IPS-NIHi11 (cell line): ENCODE measurements around the gene PPP1R14C.

Source experiments
- DNase-seq: peaks from one replicate; pipeline ENCODE4 v3.0.0; 2012; ENCODE audit warnings: mixed read lengths, low spot score

The PPP1R14C gene

DNA sequence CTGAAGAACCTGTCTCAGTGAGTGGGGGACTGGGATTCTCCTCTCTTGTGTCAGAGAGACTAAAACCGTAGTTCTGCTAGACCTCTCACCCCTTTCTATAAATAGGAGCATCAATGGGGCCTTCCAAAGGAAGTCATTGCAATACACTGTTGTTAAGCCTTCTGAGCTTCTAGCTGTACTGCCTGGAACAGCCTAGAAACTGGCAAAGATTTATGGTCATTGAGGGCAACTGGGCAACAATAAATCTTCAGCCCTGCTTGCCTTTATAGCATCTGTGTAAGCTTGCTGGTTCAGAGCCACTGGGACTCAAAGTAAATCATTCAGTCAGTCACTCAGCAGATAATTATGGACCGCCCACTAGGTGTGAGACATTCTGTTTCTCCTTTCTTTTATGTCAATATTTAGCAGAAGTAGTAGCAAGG, 53.2 kb downstream of the PPP1R14C start:
- DNase-seq = no peak

DNA sequence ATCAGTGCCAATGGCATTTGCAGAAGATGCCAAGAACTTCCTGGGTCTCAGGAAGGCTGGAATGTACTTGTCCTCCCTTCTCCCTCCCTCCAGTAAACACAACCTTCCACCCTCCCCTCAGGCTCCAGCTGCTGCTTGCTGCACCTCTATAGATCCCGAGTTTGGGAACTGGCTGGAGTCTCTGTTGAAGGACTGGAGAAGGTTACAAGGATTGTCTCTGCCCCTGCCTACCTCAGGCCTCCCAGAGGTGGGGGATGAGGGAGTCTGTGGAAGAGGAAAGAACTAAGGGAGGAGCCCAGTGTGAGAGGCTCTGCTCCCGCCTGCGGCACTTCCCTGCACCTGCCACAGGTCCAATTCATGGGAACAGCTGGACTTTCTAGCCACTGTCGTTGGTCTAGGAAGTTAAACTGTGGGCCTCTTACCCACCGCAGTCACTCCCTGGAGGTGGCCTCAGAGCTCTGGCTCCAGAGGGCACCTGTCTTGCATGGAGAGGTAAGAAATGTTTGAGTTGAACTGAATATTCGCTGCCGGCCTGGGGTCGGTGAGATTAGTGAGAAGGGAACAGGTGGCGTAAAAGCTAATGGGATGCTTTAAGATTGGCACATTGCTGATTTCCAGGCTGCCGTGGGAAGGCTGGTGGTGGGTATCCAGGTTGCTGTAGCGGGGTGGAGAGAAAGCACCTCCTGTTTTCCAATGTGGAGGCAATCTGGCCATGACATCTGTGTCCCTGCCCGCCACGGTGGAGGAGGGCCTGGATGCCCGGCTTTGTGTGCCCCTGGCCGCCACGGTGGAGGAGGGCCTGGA, 54.3 kb downstream of the PPP1R14C start:
- no peak for DNase-seq

DNA sequence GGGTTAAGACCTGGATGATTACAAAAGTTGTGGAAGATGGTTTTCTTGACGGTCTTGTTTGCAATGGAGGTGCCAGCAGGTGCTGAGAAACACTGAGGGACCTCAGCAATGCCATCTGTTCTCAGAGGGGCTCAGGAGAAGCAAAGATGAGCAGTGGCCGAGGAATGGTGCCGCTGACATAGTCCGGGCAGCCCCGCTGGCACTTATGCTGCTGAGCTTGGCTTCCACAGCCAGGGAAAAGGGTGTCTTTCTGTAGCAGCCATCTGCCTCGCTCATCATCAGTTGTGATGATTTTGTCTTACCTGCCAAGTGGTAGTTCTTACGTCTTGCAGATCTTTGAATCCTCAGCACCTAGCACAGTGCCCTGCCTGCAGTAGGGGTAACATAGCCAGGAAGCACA, 55.7 kb downstream of the PPP1R14C start:
- no peak for DNase-seq

DNA sequence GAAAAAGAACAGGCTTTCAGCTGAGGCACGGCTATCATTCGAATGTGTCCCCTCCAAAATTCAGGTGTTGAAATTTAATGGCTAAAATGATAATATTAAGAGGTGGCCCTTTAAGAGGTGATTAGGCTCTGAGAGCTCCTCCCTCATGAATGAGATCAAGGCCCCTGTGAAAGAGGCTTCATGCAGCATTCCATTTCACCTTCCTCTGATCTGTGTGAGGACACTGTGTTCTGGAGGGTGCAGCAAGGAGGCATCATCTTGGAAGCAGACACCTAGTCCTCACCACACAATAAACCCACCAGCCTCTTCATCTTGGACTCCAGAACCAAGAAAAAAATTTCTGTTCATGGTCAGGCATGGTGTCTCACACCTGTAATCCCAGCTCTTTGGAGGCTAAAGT, 56.4 kb downstream of the PPP1R14C start:
- DNase-seq = no peak

DNA sequence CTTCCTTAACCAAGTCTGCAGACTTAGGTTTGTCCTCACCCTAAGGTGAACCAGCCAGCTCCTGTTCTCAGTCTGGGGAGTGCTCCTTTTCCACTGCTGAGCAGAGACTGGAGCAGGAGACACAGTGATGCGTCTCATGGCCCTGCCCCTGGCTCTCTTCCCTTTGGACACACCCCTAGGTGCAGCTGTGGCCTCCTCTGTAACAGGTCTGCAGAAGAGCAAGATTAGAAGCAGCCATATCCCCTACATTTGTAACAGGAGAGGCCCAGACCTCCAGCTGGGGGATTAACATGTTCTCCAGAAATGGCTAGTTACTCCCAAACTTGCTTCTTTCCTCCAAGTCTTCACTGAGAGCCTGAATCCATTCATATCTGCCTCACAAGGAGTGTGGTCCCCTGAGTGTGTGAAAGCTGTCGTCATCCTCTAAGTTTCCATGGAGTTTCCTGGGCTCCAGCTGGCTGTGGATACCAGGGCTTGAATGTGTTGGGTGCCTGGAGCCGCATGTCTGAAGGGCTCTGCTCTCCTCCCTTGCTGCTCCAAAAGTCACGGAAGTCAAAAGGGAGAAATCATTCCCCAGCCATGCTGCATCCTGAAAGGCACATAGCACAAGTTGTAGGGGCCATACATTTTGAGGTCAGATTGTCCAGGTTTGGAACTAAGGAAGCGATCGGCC, 57.7 kb downstream of the PPP1R14C start:
- DNase-seq = no peak

DNA sequence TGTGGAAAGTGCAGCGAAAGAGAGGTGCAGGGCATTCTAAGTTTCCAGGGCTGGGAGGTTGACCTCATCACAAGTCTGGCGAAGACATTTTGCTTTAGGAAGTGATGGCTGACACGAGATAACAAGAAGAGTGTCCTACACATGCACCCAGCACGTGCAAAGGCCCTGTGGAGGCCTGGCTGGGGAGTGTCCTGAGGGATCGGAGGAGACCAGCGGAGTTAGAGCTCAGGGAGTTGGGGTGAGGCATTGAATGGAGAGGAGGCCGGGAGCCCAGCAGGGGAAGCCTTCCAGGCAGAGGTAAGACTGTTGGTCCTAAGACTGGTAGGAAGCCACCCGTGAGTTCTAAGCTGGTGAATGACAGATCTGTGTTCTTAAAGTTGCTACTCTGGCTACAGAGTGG, 58.4 kb downstream of the PPP1R14C start:
- DNase-seq = no peak

DNA sequence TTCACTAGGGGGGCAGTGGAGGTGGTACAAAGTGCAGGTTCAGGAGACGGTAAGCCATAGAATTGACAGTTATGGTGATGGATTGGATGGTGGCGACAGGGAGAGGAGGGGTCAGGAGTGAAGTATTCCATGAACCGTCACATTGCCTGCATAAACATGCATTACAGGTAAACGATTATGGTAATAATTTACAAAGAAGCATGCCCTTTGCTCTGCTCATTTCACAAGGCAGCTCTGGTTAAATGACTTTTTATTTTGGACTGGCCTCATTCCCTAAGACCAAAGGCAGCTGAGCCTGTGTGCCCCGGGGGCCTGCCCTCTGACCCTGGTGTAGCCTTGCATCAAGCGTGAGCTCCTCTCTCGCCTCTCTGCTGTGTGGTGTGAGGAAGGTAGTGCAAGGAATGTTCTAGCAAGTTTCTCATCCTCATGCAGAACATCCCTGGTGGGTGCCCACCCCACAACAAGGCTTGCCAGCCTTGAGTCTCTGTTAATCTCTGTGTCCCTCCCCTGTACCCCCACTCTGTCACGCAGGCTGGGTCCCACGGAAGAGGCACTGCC, 59.0 kb downstream of the PPP1R14C start:
- no peak for DNase-seq

DNA sequence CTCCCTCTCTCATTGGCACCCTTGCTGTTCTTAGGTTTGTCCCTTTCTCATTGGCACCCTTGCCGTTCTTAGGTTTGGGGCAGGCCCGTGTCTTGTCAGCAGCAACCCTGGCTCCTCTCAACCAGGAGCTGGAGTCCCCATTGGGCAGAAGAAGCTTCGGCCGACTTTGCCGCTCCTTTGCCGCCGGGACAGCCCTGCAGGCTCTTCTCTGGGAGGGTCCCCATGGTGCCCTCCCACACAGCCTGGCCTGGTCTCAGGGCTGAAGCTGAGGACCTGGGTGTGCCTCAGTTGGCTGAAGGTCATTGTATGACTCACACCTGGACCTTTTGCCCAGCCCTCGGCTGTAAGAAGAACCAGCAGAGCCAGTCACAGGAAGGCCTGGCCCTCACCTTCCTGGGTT, 59.6 kb downstream of the PPP1R14C start:
- no peak for DNase-seq

DNA sequence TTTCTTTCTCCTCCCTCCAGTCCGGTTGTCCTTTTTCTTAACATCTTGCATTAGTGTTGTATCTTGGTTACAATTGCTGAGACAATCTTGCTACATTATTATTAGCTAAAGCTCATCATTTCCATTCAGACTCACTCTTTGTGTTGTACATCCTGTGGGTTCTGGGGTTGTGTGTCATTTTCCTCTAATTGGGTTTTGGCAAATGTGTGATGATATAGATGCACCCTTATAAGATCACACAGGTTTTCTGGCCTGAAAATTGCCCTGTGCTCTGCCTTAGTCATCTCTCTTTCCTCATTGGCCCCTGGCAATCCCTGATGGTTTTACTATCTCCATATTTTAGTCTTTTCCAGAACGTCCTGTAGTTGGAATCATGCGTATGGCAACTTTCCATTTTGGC, 60.1 kb downstream of the PPP1R14C start:
- no peak for DNase-seq

DNA sequence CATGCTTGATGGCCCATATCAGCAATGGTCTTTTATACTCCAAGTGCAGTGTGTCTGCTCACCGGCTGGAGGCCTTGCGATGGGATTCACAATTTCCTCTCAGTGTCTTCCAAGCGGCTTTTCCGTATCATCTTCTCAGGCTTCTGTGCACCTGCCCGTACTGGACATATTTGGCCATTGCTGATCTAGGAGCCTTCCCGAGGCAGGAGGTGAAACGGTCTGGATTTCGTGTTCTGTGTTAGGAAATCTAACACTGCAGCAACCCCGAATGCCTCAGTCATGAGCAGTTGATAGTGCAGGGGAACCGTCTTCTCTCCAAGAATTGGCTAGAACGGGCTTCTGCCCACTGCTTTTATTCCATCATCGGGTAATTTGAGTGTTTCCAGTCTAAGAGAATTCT, 60.5 kb downstream of the PPP1R14C start:
- no peak for DNase-seq

DNA sequence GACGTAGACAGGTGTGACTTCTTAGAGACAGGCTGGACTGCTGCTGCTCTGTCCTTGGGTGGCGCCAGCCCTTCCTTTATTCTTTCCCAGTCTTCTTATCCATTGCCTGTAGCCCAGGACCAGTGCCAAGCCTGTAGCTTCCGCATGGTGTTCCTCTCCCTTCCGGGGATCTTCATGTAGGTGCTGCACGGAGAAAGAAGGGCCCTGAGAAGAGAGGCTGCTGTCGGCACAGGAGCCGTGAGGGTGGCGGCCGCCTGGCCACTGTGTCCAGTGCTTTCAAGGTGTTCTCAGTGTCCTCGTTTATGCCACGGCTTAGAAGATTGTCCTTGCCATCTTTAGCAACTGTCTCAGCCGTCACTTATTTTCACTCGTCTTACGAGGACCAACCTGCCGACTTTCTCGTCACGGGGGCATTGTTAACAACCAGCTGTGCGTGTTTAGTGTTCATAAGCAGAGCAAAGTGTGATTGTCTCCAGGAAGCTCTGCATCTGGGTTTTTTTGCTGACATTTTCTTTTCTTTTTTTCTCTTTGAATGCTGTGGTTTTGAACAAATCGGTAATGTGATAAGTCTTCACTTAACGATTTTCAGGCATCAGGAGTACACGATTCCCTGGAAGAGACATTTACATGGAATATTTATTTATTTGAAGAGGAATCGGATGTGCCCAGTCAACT, 61.2 kb downstream of the PPP1R14C start:
- no peak for DNase-seq

DNA sequence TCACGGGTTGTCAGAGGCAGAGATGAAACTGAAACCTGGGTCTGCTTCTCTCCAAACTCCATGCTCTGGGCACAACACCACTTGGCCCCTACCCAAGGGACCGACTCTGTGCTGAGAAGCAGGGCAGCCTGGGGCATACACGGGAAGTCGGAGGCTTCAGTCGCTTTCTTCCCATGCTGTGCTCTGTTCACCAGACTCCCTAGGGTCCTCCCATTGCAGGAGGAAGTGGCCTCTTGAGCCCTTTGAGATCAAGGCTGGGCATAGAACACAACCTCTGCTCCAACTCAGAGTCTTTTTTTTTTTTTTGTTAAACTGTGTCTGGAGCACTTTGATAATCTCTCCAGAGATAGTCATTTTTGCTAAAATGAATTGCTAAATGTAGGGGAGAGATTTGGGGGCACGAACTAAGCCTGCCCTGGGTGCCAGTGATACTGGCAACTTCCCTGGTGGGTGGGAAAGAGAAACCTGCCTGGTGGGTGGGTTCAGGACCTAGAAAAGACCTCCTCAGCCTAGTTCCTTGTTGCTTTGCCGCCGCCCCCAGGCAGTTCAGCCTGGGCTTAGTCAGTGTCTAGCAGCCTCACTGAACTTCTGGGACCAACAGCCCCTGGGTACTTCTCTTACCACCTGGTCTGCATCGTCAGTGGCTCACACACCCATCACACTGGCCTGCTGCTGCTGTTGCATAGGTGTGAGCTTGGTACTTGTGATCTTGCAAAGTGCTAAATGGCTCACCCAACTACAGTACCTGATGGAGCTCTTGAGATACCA, 62.0 kb downstream of the PPP1R14C start:
- DNase-seq = no peak

DNA sequence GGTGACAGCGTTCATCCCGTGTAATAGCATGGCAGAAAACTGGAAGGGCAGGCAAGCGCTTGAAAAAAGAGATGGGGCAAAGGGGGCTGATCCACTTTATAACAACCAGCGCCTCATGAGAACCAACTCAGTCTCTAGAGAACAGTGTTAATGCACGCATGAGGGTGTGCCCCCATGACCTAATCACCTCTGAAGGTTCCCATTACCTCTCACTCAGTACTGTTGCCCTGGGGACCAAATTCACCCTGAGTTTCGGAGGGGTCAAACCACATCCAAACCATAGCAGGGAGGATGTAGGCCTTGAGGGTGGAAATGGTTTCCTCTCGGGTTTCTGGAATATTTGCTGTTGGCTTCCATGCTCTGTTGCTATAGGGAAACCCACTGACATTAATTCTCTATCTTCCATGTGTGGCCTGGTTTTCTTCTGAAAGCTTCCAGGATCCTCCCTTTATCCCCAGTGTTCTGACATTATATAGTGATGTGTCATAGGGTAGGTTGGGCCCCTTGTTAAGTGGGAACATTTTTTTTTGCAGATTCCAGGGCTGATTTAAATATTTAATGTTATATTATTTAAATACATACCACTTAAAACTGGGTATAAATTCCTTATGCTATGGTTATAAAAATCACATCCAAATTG, 65.2 kb downstream of the PPP1R14C start:
- no peak for DNase-seq

DNA sequence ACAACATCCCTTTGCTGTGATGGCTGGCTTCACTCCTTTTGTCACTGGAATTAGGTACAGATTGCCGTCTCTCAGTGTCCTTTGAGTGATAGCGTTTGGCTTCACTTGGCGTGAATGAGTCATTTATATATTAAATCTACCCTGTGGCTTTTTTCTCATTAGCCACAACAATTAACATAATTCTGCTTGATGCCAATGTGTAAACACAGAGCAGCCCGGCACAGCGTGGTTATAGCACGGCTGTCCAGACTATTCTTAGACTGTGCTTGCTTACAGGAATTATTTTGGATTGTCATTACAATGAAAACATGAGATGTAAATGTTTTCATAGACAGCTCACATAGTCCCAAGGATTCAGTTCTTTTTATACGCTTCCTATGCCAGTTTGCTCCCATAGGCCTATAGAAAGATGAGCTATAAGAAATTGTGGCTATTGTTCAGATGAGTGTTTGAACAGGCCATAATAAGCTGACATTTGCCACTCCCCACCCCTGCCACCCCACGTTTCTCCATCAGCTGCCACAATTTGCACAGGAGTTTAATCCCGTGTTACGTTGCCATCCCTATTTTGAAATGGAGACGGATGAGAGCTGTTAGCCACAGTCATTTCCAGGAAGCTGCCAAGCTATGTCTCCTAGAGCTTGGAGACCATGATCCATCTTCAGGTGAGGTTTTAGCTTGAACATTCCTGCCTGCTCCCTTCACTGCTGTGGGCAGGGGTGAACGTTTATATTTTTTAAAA, 65.9 kb downstream of the PPP1R14C start:
- no peak for DNase-seq

DNA sequence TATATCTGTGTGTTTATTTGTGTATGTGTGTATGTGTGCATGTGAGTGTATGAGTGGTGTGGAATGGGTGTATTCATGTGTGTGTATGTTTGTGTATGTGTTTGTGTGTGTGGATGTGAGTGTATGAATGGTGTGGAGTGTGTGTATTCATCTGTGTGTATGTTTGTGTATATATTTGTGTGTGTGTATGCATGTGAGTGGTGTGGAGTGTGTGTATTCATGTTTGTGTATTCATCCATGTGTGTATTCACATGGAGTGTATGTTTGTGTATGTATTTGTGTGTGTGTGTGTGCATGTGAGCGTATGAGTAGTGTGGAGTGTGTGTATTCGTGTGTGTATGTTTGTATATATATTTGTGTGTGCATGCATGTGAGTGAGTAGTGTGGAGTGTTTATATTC, 66.6 kb downstream of the PPP1R14C start:
- no peak for DNase-seq

DNA sequence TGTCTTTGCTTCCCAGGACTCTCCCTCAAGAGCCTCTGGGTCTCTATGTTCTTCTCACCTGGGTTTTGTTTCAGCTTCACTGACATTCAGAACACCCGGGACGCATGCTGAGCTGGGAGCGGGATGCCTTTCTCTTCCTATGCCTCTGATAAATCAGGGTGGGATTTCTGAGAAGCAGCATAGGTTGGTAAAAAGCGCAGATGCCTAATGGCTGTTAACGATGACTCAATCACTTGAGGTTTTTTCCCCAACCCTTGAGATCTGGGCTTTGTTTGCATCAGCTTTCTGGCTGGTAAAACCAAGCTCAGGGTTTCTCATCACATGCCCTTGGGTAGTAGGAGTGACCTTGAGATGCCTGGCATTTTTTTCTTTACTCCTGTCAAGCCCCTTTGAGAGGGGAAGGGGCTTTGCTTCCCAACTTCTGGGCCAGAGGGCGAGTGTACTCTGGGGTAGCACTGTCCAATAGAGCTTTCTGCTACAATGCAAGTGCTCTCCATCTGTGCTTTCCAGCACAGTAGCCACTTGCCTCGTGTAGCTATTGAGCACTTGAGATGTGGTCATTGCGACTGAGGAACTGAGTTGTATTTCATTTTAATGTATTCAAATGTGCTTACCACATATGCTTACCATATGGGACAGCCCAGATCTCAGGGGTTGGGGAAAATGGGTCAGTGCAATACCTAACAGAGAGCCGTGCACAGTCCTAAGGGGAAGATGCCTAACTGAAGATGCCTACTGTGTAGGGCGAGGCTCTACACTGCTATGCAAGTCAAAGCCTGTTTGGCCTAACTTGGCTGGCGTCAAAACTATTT, 69.1 kb downstream of the PPP1R14C start:
- DNase-seq = no peak

DNA sequence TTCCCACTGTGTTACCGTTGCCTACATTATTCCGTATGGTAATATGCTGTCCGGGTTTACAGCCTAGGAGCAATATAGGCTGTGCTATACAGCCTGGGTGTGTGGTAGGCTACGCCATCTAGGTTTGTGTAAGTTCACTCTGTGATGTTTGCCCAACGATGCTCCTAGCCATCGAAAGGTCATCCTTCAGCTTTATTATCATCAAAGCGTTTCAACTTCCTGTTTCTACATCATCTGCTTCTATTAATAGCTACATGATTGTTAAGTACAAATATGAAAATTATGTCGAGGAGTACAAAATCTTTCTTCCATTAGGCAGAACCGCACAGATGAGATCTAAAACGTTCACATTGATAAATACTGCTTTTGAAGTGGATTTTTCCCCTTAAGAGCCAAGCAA, 69.9 kb downstream of the PPP1R14C start:
- no peak for DNase-seq

DNA sequence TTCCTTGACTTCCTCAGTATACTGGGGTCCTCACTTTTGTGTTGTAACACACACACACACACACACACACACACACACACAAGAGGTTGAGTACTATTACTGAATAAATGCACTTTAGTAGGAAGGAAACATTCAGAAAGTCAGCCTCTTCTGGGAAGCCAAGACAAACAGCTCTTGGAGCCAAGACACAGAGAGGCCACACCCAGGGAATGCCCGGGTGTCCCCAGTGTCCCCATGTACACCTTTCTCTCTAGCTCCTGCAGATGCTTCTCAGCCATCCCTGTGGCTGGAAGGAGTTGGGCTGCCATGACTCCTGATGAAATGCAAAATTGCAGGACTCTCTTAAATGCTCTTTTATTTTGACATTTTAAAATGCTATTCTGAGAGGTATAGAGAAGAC, 70.5 kb downstream of the PPP1R14C start:
- DNase-seq = no peak

DNA sequence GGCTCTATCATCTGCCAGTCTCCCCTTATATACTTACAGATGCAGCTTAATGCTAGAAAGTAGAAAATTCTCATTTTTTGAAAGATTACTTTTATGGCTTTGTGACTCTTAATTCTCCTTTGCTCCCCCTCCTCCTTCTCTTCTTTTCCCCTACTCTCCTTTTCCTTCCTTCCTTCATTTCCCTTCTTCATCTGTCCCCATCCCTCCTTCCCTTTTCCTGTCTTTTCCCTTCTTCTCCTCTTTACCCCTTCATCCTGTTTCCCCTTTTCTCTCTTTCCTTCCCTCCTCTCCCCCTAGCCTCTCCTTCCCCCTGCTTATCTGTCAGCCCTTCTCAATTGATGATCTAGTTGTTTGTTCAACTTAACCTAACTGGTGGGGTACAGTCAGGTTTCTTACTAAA, 71.5 kb downstream of the PPP1R14C start:
- DNase-seq = no peak
